Upper lobe of left lung (tissue), 4 donors: ENCODE results near the gene RWDD4.

Experiments
- CTCF ChIP-seq, 6 experiments: fragments of 450-650 bp in 4 of 6; fragments of 200-600 bp in 2 of 6; sonication (generic) in 2 of 6; IDR thresholded peaks; one replicate each; pipeline ENCODE4 v1.5.1; 2016 to 2019; ENCODE audit warnings: antibody characterized with exemption in 6 of 6
- EP300 ChIP-seq, 4 donors: sonication (generic); formaldehyde crosslinking; IDR thresholded peaks; one replicate each; pipeline ENCODE4 v1.5.1; 2017; ENCODE audit warnings: antibody characterized with exemption in 4 of 4, control low read depth in 2 of 4

- TF ChIP-seq CTCF (IDR thresholded peaks at IDR 0.05) (no peak), EP300 (IDR thresholded peaks at IDR 0.05) (no peak)
Measured at GRCh38 chr4:183659872-183660242, 872 bp upstream of the RWDD4 start.
